Activated CD4-positive, alpha-beta T cell treated with anti-CD3 and anti-CD28 coated beads, Interleukin-2, amount 10 ng/mL, durations not matched to agents 24 days and 14 days (primary cell): ENCODE data around the gene MAU2. TPM values are rescaled to one million over a fixed set of nuclear protein-coding genes. Genes with fewer than 3 reads are reported as not detected.

Experiments used
- total RNA-seq: library from RNA; stranded (reverse); gene quantifications from 2 replicates; pipeline ENCODE4 v1.2.3, GENCODE V29; 2022

The MAU2 gene
- total RNA-seq, 1 donor from 2014 or later = 73.0 TPM

Other genes starting within 250 kb of the MAU2 start
- gene TMEM161A, start 182.4 kb upstream of the MAU2 start, total RNA-seq = 40.7 and 44.1 TPM in 2 replicates
- gene MEF2B, start 150.6 kb upstream of the MAU2 start, total RNA-seq = 2.9 and 3.0 TPM in 2 replicates
- gene BORCS8, start 128.7 kb upstream of the MAU2 start, total RNA-seq = 34.8 and 38.9 TPM in 2 replicates
- 111 and 113 TPM in 2 replicates for gene RFXANK, start 128.6 kb upstream of the MAU2 start, total RNA-seq
- gene NR2C2AP, start 117.4 kb upstream of the MAU2 start, total RNA-seq = 48.3 and 52.3 TPM in 2 replicates
- 0.02 TPM in 1 of 2 replicates, not detected in the other for gene NCAN, start 108.9 kb upstream of the MAU2 start, total RNA-seq
- not detected in 2 replicates for gene TM6SF2, start 47.5 kb upstream of the MAU2 start, total RNA-seq
- 71.2 and 72.0 TPM in 2 replicates for gene SUGP1, start 320 bp upstream of the MAU2 start, total RNA-seq
- 134 and 135 TPM in 2 replicates for gene GATAD2A, start 84.8 kb downstream of the MAU2 start, total RNA-seq
- gene TSSK6, start 194.7 kb downstream of the MAU2 start, total RNA-seq = 3.3 and 4.4 TPM in 2 replicates
- gene NDUFA13, start 195.4 kb downstream of the MAU2 start, total RNA-seq = 370 and 391 TPM in 2 replicates
- gene YJEFN3, start 208.1 kb downstream of the MAU2 start, total RNA-seq = 11.4 and 14.6 TPM in 2 replicates
- gene CILP2, start 217.4 kb downstream of the MAU2 start, total RNA-seq = 0.14 TPM in 2 replicates